Measurements from ENCODE around the gene KLF11.

DNA sequence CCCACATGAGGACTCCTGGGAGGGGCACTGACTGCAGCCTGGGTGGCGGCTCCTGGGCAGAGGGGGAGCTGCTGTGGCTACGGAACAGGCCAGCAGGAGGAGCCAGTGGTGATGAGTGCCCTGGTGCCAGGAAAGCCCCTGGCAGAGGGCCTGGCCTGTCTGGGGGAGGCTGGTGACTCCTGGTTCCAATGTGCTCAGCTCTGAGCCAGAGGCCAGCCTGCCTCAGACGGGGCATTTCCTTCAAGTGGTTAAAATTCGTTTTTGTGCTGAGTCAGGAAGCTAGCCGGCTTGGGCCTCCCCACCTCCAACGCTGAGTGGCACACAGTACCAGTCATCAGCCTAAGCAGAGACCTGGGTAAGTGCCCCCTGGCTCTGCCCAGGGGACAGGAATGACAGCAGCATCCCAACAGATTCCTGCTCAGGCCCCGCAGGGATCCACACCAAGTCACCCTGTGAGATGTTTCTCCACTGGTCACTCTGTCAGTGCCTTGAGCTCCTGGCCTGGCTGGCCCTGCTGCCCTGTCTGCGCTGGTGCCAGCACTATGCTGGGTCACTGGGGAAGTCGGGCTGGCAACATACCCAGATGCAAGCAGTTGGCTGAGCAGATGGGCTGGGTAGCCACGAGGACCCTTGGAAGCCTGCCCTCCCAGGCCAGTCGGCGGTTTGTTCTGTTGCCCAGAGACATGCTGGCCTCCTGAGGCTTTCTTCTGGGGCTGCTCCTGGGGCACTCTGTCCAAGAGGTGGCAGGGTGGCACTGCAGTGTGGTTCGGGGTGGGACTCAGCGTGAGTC, 7.1 kb upstream of the KLF11 start:
- TF ChIP-seq EZH2 (IDR thresholded peaks at IDR 0.05) = no peak
- no peak for TF ChIP-seq POLR2AphosphoS5 (IDR thresholded peaks at IDR 0.05; ENCODE audit: borderline replicate concordance, low read depth, low read length)
- no peak for TF ChIP-seq FOXP2 (optimal IDR thresholded peaks at IDR 0.05; ENCODE audit: control extremely low read depth, extremely low read length, insufficient read depth)

Data from SK-N-MC (cell line).